MCF 10A (cell line): ENCODE results near the gene NEDD8. TPM values are rescaled to one million over a fixed set of nuclear protein-coding genes. Genes with fewer than 3 reads are reported as not detected.

Experiments
- BruUV-seq: library from RNA; stranded (reverse); fragments of 400-500 nt; replicated peaks from 2 replicates; lab custom pipeline; 2021; lab: Mats Ljungman, UMichigan
- CTCF ChIA-PET: fragments of 300-600 bp; sonication (Branson Sonifier 250); formaldehyde crosslinking; extraction: SDS; loops from one replicate; lab custom pipeline; 2021; ENCODE audit warnings: antibody characterized with exemption, inconsistent platforms; lab: Yijun Ruan, JAX
- POLR2A ChIA-PET: fragments of 300-600, 350-650 bp; sonication (Branson Sonifier 250); formaldehyde crosslinking; extraction: SDS; loops from one replicate; lab custom pipeline; 2020; ENCODE audit warnings: antibody characterized with exemption, inconsistent platforms; lab: Yijun Ruan, JAX
- DNase-seq: peaks from one replicate; pipeline ENCODE4 v3.0.0-alpha.2; 2018; ENCODE audit not compliant: unreplicated experiment
- H3K27ac Mint-ChIP-seq: one replicate; pipeline ENCODE4 v1.8.0; 2022; ENCODE audit warnings: mild to moderate bottlenecking, low read depth, mixed read lengths; ENCODE audit not compliant: unreplicated experiment
- H3K27me3 Mint-ChIP-seq: one replicate; pipeline ENCODE4 v1.8.0; 2022; ENCODE audit warnings: mixed read lengths; ENCODE audit not compliant: insufficient read depth, unreplicated experiment
- H3K36me3 Mint-ChIP-seq: one replicate; pipeline ENCODE4 v1.8.0; 2022; ENCODE audit warnings: mild to moderate bottlenecking, moderate library complexity, mixed read lengths; ENCODE audit not compliant: insufficient read depth, unreplicated experiment
- H3K4me1 Mint-ChIP-seq: one replicate; pipeline ENCODE4 v1.8.0; 2022; ENCODE audit warnings: mixed read lengths; ENCODE audit not compliant: insufficient read depth, unreplicated experiment
- H3K4me3 Mint-ChIP-seq: one replicate; pipeline ENCODE4 v1.8.0; 2022; ENCODE audit warnings: mild to moderate bottlenecking, moderate library complexity, mixed read lengths; ENCODE audit not compliant: unreplicated experiment
- H3K9me3 Mint-ChIP-seq: one replicate; pipeline ENCODE4 v1.8.0; 2022; ENCODE audit warnings: mixed read lengths; ENCODE audit not compliant: unreplicated experiment
- CTCF ChIP-seq: fragments of 200-600 bp; IDR thresholded peaks from one replicate; pipeline ENCODE4 v1.8.0; 2022; ENCODE audit warnings: antibody characterized with exemption, mild to moderate bottlenecking; ENCODE audit not compliant: unreplicated experiment
- intact Hi-C: fragments of 100-400 bp; cut with micrococcal nuclease; formaldehyde crosslinking; loops from 2 replicates; pipeline ENCODE4 v1.14.1; 2022
- total RNA-seq: library from RNA; stranded (reverse); gene quantifications from 2 replicates; pipeline ENCODE4 v1.2.3, GENCODE V29; 2022

The NEDD8 gene
- total RNA-seq, 1 experiment from 2014 or later = 243 TPM

- Mint-ChIP-seq H3K9me3 (no peaks in the 10 kb centered on the region), H3K4me3 (peak overlapping the region; percentile 81), H3K27me3 (no peaks in the 10 kb centered on the region), H3K4me1 (peaks cover 12% of the 10 kb centered on the region), H3K27ac (peak overlapping the region; percentile 84), H3K36me3 (peaks cover 57% of the 10 kb centered on the region)
- CTCF ChIA-PET = interaction anchor here (0.5 to 7.0 kb wide), 6 partner anchors 11 to 1234 kb away, joined by 3 to 51 read pairs (median 4); partner anchors contain the start of gene IRF9
- intact Hi-C loops = no loop called here
- TF ChIP-seq CTCF = no peak
- DNase-seq = no peak
- no TSS peak for BruUV-seq
- POLR2A ChIA-PET = interaction anchor here (1.1 to 4.0 kb wide), 4 partner anchors 8 to 78 kb away, joined by 3 to 25 read pairs (median 8); partner anchors contain the start of genes PSME2 and RNF31
Observed at GRCh38 chr14:24187539-24187915, 44.6 kb downstream of the NEDD8 start.

GRCh38 chr14:24186831-24187538, 45.2 kb downstream of the NEDD8 start:
- BruUV-seq = no TSS peak
- Mint-ChIP-seq H3K27ac (no peak overlapping the region), H3K27me3 (no peaks in the 10 kb centered on the region), H3K36me3 (peaks cover 54% of the 10 kb centered on the region), H3K4me3 (peak overlapping the region; percentile 81), H3K4me1 (peaks cover 12% of the 10 kb centered on the region), H3K9me3 (no peaks in the 10 kb centered on the region)
- POLR2A ChIA-PET = interaction anchor here (2.7 to 4.0 kb wide), 2 partner anchors 40 to 77 kb away, joined by 9 to 25 read pairs; partner anchors contain the start of genes PSME2 and RNF31
- TF ChIP-seq CTCF = no peak
- intact Hi-C loops = no loop called here
- DNase-seq = no peak
- CTCF ChIA-PET = interaction anchor here (0.5 to 7.0 kb wide), 6 partner anchors 10 to 1234 kb away, joined by 3 to 51 read pairs (median 4); partner anchors contain the start of gene IRF9

GRCh38 chr14:24185741-24186140, 46.4 kb downstream of the NEDD8 start:
- CTCF ChIA-PET = interaction anchor here (0.6 to 7.0 kb wide), 8 partner anchors 22 to 625 kb away, joined by 3 to 51 read pairs (median 4); partner anchors contain the start of genes IRF9 and LTB4R2

More at GRCh38 chr14:24185741-24186140, 46.4 kb downstream of the NEDD8 start:
- Mint-ChIP-seq H3K9me3 (no peaks in the 10 kb centered on the region), H3K4me1 (peaks cover 12% of the 10 kb centered on the region), H3K27ac (no peak overlapping the region), H3K27me3 (no peaks in the 10 kb centered on the region), H3K4me3 (no peak overlapping the region), H3K36me3 (peaks cover 60% of the 10 kb centered on the region)
- POLR2A ChIA-PET = interaction anchor here (1.3 to 4.0 kb wide), 2 partner anchors 27 to 39 kb away, joined by 6 to 25 read pairs; partner anchors contain the start of genes CHMP4A, PSME2 and RNF31
- no TSS peak for BruUV-seq
- no peak for TF ChIP-seq CTCF
- intact Hi-C loops = no loop called here
- no peak for DNase-seq
